Stimulated activated CD4-positive, alpha-beta T cell treated with anti-CD3 and anti-CD28 coated beads, TNF-alpha, amount 100 ng/mL, for 48 hours (primary cell): Measurements from ENCODE around the gene RPS3.
A peak's percentile ranks its signal among the peaks of the same experiment; 100 is the strongest.

Source experiments
- DNase-seq, 3 donors: peaks; one replicate each; pipeline ENCODE4 v3.0.0-alpha.2; 2020; ENCODE audit warnings: low read depth in 3 of 3

Gene RPS3

GRCh38 chr11:75434886-75435570, 35.7 kb downstream of the RPS3 start:
- no peak for DNase-seq

GRCh38 chr11:75435571-75435925, 36.2 kb downstream of the RPS3 start:
- no peak for DNase-seq

GRCh38 chr11:75436806-75437205, 37.5 kb downstream of the RPS3 start:
- no peak for DNase-seq

- DNase-seq = no peak
These were observed 38.8 kb downstream of the RPS3 start for GRCh38 chr11:75437966-75438659.

GRCh38 chr11:75439026-75439425, 39.7 kb downstream of the RPS3 start:
- DNase-seq = no peak

GRCh38 chr11:75439495-75440120, 40.3 kb downstream of the RPS3 start:
- DNase-seq = no peak

GRCh38 chr11:75440960-75441803, 41.9 kb downstream of the RPS3 start:
- no peak for DNase-seq

GRCh38 chr11:75441804-75442132, 42.5 kb downstream of the RPS3 start:
- DNase-seq = no peak

GRCh38 chr11:75442161-75442885, 43.0 kb downstream of the RPS3 start:
- DNase-seq = no peak

GRCh38 chr11:75443043-75443442, 43.7 kb downstream of the RPS3 start:
- DNase-seq = no peak

GRCh38 chr11:75445315-75445953, 46.1 kb downstream of the RPS3 start:
- peak; percentile 46 to 62 (median 57) for DNase-seq

- no peak for DNase-seq
These were observed 48.1 kb downstream of the RPS3 start for GRCh38 chr11:75447415-75447814.

- DNase-seq = no peak
These were observed 50.0 kb downstream of the RPS3 start for GRCh38 chr11:75449271-75449670.

- no peak for DNase-seq
These were observed 50.5 kb downstream of the RPS3 start for GRCh38 chr11:75449776-75450175.

- DNase-seq = no peak
These were observed 50.9 kb downstream of the RPS3 start for GRCh38 chr11:75450236-75450635.

- peak in 1 of 3 donors; percentile 14 for DNase-seq
These were observed 51.8 kb downstream of the RPS3 start for GRCh38 chr11:75450826-75451821.

GRCh38 chr11:75453916-75454655, 54.8 kb downstream of the RPS3 start:
- DNase-seq = no peak

- no peak for DNase-seq
These were observed 55.7 kb downstream of the RPS3 start for GRCh38 chr11:75454987-75455386.
